GM19397 (cell line): ENCODE data around the gene TMEM117.

Experiments
- ATAC-seq: cut with Tn5 transposase; IDR thresholded peaks from one replicate; pipeline ENCODE4 v1.9.1; 2021; ENCODE audit warnings: mild to moderate bottlenecking, moderate library complexity; ENCODE audit not compliant: unreplicated experiment

TMEM117 gene

DNA sequence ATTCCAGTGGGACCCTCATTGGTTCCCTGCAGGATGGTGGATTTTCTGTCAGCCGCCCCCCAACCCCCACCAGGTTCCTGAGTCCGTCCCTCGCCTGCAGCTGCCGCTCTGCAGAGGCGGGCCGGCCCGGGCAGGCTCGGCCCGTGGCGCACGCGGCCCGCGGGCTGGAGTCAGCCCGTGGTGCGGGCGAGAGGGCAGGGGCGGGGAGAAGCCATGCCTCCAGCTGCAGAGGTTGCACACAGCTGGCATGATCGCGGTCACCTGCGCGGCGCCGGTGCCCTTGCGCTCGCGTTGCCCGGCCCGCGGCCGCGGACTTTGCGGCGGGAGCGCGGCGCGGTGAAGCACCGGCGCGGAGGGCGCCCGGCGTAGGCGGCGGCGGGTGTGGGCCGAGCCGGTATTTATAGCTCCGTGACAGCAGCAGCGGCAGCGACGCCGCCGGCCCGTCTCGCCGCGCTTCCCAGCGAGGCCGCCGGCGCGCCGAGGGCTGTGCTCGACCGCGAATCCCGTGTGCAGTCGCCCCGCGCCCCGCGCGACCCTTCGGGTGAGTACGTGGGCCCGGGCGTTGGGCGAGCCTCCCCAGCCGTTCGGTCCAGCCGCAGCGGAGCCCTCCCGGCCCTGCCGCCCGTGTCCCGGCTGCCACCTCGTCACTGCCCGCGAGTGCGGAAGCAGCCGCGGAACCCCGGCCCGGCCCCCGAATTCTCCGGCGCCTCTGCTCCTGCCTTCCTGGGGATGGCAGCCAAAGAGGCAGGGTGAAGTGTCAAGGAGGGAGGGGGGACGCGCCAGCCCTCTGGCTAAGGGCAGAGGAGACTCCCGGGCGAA lies at the start of gene TMEM117:
TMEM117 (plus strand) TSS at position 426 of the 819 bp plus-strand sequence.
- ATAC-seq = peak; percentile 83

DNA sequence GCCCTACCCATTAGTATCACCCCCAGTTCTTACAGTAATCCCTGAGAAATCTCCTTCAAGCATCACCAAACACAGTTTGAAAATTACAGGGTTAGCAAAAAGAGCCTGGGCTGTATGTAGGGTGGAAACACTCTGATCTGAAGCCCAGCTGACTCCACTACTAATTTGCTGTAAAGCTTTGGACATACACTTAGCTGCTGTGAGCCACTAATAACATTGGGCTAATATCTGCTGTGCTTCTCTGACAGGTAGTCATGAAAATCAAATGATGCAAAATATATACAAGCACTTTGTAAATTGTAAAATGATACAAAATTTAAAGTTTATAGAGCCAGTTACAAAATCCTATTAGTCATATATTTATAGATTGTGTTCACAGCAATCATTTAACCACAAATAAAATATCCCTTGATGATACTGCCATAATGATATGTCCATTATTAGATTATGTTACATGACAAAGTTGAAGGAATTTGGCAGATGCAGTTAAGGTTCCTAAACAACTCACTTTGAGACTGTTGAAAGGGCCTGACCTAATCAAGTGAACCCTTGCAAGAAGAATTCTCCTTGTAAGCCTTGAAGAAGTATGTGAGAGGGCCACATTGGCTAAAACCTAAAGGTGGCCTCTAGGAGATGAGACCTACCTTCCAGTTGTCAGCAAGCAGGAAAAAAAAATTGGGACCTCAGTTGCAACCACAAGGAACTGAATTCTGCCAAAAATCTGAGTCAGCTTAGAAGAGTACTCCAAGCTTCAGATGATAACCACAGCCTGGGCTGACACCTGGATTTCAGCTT lies 48.8 kb upstream of the TMEM117 start:
- ATAC-seq = no peak

- ATAC-seq = no peak
These were observed 45.9 kb upstream of the TMEM117 start for GRCh38 chr12:43789941-43790340.

DNA sequence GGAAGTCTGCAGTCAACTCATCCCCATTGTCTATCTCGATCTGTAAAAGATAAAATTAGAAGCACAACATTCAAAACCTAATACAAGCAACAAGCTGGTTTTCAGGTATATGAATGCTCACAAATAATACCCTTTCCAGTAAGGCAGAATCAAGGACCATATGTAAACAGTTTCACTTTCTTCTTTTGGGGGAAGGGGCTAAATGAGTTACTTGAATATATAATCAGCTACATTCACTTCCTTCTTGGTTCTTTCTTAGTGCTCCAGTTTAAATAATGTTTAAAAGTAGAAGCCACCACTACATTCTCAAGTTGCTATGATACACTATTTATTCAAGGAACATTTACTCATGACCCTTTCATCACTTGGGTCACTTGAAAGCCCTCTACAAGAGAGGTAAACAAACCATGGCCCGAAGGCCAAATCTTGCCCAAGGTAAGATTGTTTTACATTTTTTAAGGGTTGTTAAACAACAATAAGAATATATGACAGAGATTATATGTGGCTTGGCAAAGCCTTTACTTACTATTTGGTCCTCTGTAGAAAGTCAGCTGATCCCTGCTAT lies 40.1 kb upstream of the TMEM117 start:
- ATAC-seq = no peak

GRCh38 chr12:43797561-43798217 lies 38.2 kb upstream of the TMEM117 start:
- no peak for ATAC-seq

DNA sequence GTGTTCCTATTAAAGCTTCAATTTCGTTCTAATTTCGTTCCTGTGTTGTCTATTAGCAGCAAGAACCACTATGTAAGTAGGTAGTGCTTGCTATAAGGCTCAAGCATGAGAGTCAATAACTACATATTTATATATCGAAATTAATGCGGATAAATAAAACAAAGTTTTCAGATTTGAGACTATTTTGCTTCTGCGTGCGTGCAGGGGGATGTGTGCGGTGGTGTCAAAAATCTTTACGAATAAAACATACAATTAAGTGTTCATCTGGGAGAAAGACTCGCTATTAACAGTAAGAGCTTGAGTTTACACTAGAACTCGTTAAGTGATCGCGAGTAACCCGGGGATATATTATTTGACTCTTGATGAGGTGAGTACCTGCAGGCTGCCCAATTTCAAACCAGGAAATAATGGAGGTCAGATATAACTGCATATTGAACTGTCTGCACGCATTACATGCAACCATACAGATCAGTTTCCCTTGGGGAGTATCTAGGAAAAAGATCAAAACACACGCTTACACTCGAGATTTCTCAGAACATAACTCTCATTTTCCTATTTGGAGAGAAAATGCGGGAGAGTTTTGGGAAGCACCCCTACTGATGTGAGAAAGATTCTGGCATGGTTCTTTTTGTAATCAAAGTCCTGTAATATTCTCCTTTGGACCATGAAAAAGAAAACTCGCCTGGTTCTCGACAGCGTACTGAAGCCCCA lies 30.6 kb upstream of the TMEM117 start:
- ATAC-seq = no peak

DNA sequence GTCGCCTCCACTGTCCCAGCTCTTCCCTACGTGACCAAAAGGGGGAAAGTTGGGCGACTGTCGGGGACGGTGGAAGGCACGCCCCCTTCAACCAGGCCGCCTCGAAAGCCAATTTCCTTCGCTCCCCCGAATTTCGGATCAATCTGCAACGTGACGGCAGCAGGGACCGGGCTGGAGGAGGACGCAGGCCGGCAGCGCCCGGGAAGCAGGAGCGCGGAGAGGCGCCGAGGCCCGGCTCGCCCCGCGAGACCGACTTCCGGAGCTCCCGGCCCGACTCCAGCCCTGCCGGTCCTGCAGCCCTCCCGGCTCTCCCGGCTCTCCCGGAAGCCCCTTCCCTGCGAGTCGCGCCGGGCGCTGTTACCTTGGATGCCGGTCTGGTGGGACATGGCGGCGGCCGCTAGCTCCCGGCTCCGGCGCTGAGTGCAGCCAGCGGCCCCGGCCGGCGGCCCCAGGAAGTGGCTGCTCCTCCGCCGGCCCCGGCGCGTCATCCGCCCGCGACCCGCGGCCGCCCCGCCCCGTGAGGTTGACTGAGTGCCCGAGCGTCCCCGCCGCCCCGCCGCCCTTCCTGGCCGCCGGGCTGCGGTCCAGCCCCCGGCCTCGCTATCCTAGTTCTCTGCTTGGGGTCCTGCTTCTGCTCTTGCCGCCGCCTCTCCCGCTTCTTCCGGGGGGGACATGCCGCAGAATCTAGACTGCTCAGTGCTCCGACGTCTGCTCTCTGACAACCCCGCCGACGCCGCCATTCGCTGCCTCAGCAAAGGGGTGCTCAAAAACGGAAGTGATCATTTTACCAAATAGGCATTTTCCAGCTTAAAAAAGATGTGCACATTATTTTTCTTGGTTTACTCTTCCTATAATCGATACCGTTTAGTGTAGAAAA lies 29.8 kb upstream of the TMEM117 start, which contains the start of gene TWF1:
TWF1 (minus strand) TSS at position 458 of the 877 bp plus-strand sequence; CDS start at position 386, 72 bp downstream.
- peak; percentile 98 for ATAC-seq

GRCh38 chr12:43806737-43807072 lies 29.2 kb upstream of the TMEM117 start:
- no peak for ATAC-seq

GRCh38 chr12:43807386-43807785 lies 28.5 kb upstream of the TMEM117 start:
- no peak for ATAC-seq

GRCh38 chr12:43812057-43812456 lies 23.8 kb upstream of the TMEM117 start:
- ATAC-seq = no peak

- ATAC-seq = no peak
These were observed 23.0 kb upstream of the TMEM117 start for GRCh38 chr12:43812926-43813325.

GRCh38 chr12:43815416-43815815 lies 20.5 kb upstream of the TMEM117 start:
- no peak for ATAC-seq

DNA sequence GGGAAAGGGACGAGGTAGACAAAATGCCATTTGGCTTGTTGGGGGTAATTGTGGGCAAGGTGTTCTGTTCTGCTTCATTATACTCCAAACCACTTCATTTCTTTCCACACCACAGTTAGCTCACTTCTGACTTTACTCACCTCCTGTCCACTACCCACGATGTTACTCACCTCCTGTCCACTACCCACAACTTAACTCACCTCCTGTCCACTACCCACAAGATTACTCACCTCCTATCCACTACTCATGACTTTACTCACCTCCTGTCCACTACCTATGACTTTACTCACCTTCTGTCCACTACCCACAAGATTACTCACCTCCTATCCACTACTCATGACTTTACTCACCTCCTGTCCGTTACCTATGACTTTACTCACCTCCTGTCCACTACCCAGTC lies 19.7 kb upstream of the TMEM117 start:
- no peak for ATAC-seq

GRCh38 chr12:43824207-43824775 lies 11.6 kb upstream of the TMEM117 start:
- ATAC-seq = no peak

- no peak for ATAC-seq
These were observed 9.2 kb upstream of the TMEM117 start for GRCh38 chr12:43826681-43827080.

- ATAC-seq = no peak
These were observed 8.8 kb upstream of the TMEM117 start for GRCh38 chr12:43827093-43827492.

- no peak for ATAC-seq
These were observed 3.3 kb upstream of the TMEM117 start for GRCh38 chr12:43832463-43833168.

GRCh38 chr12:43835264-43835655 lies 621 bp upstream of the TMEM117 start:
- peak; percentile 11 for ATAC-seq
